Tibial nerve (tissue), 4 donors: ENCODE data around the gene COL9A3.
"Not testable (repeated sequence)": the region's sequence is repeated elsewhere in the genome, so short reads cannot be mapped to it uniquely, and the experiment has no call there.

ENCODE experiments used
- EP300 ChIP-seq, 2 donors: sonication (generic); formaldehyde crosslinking; IDR thresholded peaks; one replicate each; pipeline ENCODE4 v1.6.1; 2017; ENCODE audit warnings: antibody characterized with exemption in 2 of 2, mild to moderate bottlenecking in 1 of 2
- TF ChIP-seq, protein P1 (sequence below), 5 experiments: fragments of 200-600 bp in 3 of 5; fragments of 450-650 bp in 2 of 5; sonication (generic) in 3 of 5; IDR thresholded peaks; one replicate each; pipeline ENCODE4 v1.5.1; 2016 to 2019; ENCODE audit warnings: antibody characterized with exemption in 5 of 5, mild to moderate bottlenecking in 3 of 5, moderate library complexity in 2 of 5

DNA sequence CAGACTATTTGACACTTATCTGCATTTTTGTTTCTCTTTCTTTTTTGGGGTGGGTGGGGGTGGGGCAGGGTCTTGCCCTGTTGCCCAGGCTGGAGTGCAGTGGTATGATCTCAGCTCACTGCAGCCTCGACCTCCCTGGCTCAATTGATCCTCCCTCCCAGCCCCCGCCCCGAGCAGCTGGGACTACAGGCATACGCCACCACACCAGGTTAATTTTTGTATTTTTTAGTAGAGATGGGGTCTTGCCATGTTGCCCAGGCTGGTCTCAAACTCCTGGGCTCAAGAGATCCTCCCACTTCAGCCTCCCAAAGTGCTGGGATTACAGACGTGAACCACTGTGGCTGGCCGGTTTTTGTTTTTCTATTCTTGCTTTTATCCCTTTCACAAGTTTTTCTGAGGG, 36.5 kb downstream of the COL9A3 start:
- TF ChIP-seq EP300 (IDR thresholded peaks at IDR 0.05), result not testable (repeated sequence)
- TF ChIP-seq, protein P1, sequence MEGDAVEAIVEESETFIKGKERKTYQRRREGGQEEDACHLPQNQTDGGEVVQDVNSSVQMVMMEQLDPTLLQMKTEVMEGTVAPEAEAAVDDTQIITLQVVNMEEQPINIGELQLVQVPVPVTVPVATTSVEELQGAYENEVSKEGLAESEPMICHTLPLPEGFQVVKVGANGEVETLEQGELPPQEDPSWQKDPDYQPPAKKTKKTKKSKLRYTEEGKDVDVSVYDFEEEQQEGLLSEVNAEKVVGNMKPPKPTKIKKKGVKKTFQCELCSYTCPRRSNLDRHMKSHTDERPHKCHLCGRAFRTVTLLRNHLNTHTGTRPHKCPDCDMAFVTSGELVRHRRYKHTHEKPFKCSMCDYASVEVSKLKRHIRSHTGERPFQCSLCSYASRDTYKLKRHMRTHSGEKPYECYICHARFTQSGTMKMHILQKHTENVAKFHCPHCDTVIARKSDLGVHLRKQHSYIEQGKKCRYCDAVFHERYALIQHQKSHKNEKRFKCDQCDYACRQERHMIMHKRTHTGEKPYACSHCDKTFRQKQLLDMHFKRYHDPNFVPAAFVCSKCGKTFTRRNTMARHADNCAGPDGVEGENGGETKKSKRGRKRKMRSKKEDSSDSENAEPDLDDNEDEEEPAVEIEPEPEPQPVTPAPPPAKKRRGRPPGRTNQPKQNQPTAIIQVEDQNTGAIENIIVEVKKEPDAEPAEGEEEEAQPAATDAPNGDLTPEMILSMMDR (IDR thresholded peaks at IDR 0.05), result not testable (repeated sequence)
